ENCODE results near the gene THADA.
A peak's percentile ranks its signal among the peaks of the same experiment; 100 is the strongest.

Gene THADA

DNA sequence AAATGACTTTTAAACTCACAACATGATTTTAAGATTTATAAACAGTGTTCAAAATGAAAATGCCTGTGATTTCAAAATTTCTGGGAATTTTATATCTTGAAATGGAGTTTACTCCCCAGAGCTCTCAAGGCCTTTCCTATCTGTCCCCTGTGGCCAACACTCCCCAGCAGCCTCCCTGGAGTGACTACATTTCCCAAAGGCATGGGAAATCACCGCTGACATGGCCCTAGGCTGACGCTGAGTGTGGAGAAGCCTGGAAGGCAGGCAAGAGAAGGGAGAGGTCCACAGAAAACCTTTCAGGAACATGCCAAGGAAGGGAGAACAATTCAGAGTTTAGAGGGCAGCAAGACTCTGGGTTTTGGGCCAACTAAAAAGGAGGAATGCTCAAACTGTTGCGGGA, 349.2 kb downstream of the THADA start:
- DNase-seq (ENCODE audit: low spot score), result no peak

DNA sequence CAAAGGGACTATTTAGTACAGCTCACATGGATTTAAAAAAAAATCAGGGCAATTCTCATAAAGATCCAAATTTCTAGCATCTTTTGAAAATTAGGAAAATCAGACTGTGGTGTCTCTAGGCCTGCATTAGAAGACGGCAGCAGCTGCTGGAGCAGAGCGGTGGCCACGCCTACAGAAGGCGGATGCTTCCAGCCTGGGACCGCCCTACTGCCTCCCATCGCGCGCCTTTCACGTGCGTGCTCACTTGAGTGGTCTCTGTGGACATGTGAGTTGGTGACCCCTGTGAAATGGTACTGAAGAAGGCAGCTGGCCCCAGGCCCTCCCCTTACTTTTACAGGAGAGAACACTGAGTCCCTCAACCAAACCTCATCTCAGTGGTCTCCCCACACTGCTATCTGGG, 354.3 kb downstream of the THADA start:
- no peak for DNase-seq (ENCODE audit: low spot score)

DNA sequence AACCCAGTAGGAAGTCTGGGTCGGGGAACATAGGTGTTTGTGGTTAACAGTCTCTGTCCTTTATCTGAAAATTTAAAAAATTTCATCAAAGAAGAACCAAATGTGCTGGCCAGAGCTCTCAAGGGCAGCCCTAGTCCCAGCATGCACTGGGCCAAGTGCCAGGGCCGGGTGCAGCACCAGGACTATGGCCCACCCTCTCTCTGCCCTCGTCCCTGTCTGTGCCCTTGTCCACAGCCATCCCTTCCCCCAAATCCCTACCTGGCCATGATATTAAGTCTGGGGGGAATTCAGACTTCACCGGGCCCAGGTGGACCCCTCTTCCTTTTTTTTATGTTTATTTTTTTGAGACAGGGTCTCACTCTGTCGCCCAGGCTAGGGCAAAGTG, 355.1 kb downstream of the THADA start:
- DNase-seq (ENCODE audit: low spot score), result no peak

DNA sequence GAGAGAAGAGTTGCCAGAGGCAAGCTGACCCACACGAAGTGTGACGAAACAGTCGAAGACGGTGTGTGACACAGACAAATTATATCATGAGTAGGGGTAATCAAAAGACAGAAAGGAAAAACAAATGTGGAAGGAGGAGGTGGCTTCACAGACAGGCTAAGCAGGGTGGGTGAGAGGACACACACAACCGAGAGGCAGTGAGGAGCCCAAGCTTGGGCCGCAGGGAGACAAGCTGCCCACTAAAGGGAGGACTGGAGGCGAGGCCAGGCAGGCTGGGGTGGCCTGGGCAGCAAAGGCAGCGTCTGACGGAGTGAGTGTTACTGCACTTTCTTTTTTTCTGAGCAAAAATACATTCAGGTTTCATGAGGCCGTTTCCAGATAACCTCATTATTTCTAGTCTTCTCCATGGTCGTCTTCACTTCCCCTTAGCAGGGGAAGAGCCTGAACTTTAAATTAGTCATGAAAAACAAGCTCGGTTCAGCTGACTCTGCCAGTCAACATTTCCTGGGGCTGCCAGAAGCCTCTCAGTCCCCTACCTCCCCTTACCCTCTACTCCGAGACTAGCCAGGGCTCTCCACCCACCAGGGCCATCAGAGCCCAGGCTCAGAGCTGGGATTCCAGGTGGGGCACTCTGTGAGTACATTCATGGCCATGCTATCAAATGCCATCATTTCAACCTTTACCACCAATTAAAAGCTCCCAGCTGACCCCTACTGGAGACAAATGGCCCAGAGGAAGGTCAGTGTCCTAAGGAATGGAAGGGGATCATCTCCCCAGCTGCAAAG, 355.7 kb downstream of the THADA start:
- DNase-seq (ENCODE audit: low spot score), result no peak

DNA sequence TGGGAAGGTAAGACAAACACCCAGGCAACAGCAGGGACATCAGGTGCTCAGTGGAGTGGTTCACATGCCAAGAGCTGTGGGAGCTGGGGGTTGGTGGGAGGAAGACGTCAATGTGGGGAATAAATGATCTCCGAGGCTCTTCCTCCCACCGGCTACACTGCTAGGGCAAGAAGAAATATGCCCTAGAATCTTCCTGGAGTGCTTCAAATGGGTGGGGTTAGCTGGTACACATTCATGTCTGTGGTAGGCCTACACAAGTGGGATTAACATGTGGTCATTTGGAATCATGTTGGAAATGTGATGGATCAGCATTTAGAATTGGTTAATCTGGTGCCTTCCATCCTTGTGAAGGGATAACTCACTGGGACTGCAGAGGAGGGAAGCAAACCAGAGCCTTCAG, 357.0 kb downstream of the THADA start:
- DNase-seq (ENCODE audit: low spot score), result no peak

DNA sequence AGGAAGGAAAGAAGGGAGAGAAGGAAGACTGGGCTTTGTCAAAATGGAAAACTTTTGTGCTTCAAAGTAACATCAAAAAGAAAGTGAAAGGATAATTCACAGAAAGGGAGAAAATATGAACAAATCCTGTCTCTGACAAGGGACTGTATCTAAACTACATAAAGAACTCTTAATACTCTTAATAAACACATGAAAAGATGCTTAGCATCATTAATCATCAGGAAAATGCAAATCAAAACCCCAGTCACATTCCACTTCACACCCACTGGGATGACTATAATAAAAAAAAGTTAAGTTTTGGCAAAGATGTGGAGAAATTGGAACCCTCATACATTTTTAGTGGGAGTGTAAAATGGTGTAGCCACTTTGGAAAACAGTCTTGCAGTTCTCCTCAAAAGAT, 357.7 kb downstream of the THADA start:
- DNase-seq (ENCODE audit: low spot score), result no peak

DNA sequence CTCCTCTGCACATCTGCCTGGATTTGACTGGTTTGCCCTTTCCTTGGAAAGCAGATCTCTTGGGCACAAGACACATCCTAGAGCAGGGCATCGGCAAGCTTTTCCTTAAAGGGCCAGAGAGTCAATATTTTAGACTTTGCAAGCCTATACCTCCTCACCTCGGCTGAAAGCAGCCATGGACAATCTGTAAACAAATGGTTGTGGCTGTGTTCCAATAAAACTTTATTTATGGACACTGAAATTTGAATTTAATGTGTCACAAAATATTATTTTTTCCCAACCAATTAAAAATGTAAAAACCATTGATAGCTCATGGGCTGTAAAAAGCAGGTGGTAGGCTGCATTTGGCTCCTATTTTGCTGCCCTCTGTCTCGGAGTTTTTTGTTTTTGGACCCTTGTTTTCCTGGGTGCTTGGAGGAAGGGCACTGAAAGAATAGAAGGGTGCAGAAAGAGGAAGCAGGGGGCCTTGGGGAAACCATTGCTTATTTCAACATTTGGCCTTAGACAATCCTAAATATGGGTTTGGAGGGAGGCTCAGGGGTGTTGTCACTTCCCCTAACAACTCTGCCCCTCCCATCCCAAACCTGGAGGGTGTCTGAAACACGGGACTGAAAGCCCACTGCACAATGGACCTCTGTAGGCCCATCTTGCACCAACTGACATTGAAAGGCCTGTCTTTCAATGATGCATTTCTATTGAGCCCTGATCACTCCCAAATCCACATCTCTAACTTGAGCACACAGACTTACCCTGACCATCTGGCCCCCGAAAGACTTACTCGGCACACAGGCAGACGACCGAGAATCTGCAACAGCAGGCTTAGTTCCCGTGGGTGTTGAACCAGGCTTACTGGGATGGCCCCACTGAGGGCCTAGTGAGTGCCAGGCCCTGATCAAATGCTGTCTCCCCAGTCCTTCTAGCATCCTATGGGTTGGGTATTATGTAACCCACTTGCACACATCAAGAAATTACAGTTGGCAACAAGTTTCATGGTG, 362.3 kb downstream of the THADA start:
- DNase-seq (ENCODE audit: low spot score), result no peak

DNA sequence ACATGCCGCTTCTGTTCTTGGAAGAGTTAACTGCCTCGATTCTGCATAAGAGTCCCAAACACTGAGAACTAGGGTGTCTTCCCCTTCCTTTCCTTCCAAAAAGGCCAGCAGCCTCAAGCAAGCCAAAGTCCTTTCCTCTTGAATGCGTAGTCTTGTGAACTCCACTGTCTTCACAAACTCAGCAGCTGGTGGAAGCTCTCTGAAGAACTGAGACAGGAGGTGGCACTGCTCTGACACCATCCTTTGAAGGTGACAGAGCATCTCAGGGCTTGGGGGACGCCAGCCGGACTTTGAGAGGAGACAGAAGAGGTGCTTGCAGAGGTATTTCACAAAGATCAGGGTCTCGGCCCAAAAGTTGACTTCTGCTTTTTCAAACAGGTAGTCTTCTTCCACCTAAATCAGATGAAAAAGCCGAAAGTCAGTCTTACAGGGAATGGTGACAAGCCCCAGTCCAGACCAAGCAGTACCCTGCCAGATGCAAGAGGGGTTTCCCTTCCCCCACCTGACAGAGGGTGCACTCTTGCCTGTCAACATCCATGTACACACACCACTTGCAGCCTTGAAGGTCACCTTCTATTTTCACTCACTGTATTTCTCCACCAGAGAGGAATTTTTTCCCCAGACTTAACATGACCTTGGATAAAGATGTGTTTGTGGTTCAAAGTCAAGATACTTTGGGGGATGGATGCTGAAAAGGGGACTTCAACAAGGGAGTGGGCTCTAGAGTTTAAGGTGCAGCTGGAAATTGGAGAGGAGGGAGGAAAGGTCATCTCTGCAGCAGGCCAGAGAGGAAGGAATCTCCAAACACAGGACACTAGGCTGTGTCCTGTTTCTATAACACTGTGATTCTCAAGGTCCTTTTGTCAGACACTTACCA, 364.6 kb downstream of the THADA start:
- DNase-seq (ENCODE audit: low spot score), result no peak

DNA sequence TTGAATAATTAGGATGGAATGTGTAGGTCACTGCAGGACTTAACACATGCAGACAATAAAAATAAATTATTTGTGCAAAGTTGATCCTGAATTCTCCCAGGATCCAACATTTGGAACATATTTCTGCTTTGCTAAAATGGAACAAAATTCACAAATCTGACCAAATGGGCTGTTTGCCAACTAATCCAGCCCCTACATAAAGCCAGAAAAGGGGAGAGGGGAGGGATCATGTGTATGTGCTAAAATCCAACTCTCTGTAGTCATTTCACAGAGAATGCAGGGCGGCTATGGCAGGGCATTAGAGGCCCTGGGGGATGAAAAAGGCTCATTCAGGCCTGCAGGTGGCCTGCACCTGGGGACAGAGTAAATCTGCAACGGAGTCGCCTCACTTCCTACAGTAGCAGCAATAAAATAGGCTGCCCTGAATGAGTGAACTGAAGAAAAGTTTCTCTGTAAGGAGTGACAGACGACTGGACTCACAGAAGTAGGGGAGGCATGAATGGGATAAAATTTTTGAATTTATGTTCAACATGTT, 365.4 kb downstream of the THADA start:
- no peak for DNase-seq (ENCODE audit: low spot score)

DNA sequence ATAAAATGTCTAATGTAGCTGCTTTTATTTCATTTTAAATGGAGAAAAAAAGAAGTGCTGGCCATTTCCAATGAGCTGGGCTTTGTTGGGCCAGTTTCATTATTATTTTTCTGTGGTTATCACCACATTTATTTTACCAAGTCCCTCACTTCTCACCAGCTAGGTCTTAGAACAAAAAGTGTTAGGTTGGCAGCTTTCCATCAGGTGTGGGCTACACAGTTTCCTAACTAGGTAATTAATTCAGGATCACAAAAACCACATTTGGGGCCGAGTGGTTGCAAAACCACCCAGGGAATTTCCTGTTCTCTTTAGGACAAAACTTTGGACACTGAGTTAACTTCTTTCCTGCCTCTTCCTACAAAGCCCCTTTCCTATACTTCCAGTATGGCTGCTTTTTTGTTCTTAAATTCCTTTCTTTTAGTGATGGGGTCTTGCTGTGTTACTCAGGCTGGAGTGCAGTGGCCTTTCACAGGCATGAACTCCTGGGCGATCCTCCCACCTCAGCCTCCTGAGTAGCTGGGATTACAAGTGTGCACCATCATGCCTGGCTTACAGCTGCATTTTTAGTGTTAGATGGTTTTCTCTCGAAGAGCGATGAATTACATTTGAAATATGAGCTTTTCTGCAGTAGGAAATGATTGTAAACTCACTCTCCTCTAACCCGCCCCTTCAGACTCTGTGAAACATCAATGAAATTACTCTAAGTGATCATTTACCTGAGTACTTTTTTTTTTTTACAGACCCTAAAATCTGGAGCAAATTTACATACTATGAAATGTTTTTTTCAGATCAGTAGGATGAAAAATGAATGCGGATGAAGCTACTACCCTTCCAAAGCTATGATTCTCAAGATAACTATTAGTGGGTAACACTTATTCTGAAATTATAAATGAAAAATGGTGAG, 366.8 kb downstream of the THADA start:
- DNase-seq (ENCODE audit: low spot score), result no peak

DNA sequence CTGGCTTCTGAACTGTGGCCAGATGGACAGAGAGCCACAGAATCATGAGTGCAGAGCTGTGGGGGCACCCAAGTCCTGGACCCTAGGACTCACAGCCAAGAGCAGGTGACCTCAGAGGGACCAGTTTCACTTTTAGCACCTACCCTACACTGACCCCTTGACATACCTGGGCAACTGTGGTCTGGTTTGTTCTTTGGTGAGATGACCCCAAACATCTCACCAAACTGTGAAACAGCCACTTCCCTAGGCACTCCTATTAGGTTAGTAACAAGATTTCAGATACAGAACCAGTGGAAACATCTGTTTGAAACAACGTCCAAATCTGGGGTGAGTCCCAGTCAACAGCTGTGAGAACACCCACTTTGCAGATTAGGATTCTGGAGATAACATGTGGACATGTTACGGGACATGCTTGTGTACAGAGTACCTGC, 367.5 kb downstream of the THADA start:
- DNase-seq (ENCODE audit: low spot score), result no peak

DNA sequence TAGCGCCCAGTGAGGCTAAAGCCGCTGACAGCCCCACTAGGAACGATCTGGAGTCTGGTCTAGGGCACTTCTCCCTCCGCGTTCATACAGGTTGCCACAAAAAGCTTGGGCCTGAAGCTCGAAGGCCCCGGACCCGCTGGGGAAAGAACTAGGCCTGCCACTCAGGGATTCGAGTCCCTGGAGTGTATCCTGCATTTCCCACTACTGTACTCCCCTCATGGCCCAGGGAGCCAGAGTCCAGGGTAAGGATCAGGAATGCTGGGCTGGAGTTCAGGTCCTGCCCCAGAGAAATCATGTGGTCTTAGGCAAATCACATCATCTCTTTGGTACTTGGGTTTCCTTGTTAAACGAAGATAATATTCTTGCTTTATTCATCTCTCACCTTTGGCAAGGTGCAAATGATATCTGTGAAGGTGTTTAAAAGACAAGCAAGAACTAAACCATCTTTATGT, 368.0 kb downstream of the THADA start:
- DNase-seq (ENCODE audit: low spot score), result no peak

DNA sequence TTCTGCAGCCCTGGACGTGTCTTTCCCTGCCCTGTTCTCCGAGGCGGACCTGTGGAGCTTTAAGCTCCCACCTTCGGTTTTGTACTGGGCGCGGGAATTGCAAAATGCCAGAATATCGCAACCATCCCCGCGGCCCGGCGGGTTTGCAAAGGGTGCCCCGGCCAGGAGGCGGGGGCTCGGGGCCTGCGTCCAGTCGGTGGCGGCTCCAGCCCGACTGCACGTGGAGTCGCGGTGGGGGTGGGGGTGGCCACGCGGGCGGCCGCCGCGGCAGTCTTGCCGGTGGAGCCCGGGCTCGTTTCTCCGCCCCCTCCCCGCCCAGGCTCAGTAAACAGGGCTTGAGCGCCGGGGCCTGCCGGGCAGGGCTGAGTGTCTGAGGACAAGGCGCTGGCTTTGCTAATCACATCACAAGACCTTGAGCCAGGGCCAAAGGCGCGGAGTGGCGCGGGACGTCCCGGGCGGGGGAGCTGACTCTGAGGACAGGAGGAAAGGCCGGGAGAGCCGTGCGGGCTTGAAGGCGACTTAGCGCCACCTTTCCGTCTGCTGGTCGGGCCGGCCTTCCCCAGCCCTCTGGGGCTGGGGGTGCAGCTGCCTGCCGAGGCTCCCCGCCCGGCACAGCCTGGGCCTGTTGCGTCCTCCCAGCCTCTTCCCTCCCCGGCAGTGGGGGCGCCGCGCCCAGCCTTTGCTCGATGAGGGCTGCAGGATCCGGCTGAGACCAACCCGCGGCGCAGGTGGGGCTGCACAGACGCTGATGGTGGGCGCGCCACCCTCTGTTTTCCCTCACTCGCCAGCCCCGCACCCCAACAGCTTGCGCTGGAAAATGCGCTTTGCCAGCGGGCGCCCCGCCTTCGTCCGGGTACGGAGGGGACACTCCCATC, 368.6 kb downstream of the THADA start:
- peak; percentile 54 for DNase-seq (ENCODE audit: low spot score)

DNA sequence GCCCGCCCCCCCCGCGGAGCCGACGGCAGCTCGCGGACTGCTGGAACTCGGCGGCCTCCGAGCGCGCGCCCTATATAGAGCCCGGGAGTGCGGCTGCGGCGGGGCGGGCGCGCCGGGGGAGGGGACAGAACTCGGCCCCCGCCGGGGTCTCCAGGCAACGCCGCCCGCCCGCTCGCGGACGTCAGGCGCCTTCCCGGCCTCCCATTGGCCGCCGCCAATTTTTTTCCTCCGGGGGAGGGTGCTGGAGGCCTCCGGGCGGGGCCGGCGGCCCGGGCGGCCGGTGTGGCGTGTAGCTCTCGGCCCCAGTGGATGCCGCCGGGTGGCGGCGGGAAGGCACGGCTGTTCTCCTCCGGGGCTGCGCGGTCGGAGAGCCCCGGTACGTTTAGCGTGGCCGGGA, 369.3 kb downstream of the THADA start, which contains the start of gene ZFP36L2:
Gene ZFP36L2, minus strand, starts transcription at position 49 of the 397 bp plus-strand sequence. CDS start 291 bp downstream, outside the sequence.
- DNase-seq (ENCODE audit: low spot score), result peak; percentile 96

DNA sequence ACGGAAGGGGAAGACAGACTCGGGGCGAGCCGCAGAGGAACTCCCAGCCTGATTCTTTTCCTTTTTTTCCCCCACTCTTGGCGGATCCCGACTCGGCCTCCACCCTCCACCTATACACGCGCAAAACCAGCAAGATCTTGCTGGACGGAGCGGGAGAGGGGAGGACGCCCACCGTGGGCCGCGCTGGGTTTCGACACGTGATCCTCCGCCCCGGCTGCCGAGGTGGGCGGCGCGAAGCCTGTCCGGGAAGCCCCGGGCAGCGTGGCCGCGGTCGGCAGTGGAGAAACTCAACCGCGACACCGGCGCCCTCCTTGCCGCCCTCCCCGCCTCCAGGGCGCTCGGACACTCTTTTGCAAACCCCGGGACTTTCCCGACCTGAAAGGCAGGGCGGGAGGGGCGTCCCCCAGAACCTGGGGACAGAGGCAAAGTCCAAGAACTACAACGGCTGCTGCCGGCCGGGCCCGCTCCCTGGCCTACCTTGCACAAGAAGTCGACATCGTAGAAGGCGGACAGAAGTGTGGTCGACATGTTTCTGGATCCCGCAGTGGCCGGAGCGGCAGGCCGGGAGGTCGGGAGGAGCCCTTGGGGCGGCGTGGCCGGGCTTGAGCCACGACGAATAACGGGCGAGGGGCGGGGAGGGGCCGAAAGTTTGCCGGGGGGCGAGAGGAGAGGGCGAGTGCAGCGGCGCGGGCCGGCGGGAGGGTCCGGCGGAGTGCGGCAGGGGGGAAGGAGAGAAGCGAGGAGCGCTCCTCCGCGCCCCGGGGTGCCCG, 369.9 kb downstream of the THADA start:
- DNase-seq (ENCODE audit: low spot score), result peak; percentile 70

DNA sequence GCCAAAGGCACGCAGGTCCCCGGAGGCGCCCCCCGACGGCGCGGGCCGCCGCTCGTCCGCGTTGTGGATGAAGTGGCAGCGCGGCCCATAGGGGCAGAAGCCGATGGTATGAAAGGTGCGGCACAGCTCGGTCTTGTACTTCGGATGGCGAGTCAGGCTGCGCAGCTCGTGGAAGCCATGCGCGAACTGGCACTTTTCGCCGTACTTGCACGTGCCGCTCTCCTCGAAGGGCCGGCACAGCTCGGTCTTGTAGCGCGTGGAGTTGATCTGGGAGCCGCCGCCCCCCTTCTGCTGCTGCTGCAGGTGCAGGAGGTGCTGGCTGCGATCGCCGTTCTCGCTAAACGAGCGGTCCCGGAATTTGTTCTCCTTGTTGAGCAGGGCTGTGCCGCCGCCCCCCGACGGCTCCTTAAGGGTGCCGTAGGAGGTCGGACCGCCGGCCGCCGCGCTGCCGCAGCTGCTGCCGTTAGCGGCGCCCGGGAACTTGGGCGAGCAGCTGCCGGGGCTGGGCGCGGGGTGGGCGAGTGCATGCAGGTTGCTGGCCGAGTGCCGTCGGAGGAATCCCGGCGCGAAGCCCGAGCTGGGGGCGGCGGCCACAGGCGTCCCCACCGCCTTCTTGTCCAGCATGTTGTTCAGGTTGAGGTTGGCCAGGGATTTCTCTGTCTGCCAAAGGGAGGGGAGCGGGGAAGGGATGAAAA, 370.6 kb downstream of the THADA start:
- peak; percentile 59 for DNase-seq (ENCODE audit: low spot score)

DNA sequence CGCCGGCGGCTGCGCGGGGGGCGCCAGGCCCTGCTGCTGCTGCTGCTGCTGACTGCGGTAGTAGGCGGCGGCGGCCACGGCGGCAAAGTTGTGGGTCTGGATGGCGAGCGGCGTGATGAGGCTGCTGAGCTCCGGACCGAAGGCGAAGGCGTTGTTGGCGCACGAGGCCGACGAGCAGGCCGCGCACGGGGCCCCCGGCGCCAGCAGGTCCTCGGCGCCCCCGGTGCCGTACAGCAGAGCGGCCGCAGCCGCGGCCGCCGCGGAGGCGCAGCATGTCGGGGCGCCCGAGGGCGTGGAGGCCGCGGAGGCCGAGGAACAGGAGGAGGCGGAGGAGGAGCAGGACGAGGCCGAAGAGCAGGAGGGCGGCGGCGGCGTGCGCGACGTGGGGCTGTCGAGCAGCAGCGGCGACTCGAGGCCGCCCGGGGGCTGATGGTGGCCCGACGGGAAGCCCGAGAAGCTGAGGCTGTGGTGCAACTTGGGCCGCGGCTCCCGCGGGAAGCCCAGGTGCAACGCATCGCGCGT, 371.2 kb downstream of the THADA start:
- DNase-seq (ENCODE audit: low spot score), result peak; percentile 37

DNA sequence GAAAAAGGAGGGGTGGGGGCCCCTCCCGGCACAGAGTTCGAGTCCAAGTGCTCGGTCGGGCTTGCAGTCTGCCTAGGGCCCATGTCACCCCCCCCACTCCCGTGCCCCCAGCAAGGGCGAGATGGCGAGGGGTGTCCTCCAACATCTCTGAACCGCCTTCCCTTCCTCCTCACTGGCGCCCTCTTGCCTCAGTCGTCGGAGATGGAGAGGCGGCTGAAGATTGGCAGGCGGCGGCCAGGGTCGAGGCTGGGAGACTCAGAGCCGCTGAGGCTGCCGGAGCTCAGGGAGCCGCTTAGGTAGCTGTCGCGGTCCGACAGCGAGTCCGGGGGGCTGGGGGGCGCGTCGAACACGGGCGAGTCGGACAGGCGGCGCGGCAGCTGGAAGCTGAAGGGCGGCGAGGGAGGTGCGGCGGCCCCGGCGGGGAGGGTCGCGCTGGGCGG, 371.7 kb downstream of the THADA start:
- DNase-seq (ENCODE audit: low spot score), result peak; percentile 80

All from activated CD4-positive, alpha-beta T cell treated with anti-CD3 and anti-CD28 coated beads, Interleukin-2, Interleukin-4, amounts not matched to agents 100 ng/mL and 50 ng/mL, durations not matched to agents 16 hours and 8 hours (primary cell).